K562 (cell line): Measurements from ENCODE around the gene SGPL1. TPM values are rescaled to one million over a fixed set of nuclear protein-coding genes. Genes with fewer than 3 reads are reported as not detected.

Source experiments
- ATAC-seq: fragments of 200-7000 bp; cut with Tn5 transposase; 3 replicates; pipeline ENCODE4 v1.9.1; 2020; ENCODE audit warnings: moderate library complexity
- BruUV-seq: library from RNA; stranded (reverse); fragments of 400-500 nt; replicated peaks from 2 replicates; lab custom pipeline; 2021; lab: Mats Ljungman, UMichigan
- CTCF ChIA-PET: fragments of 300-600 bp; formaldehyde crosslinking; extraction: SDS; loops from one replicate; lab custom pipeline; 2021; ENCODE audit warnings: low intra/inter-chr PET ratio; lab: Yijun Ruan, JAX
- POLR2A ChIA-PET: fragments of 300-600, 350-650 bp; sonication (Branson Sonifier 250); formaldehyde crosslinking; extraction: SDS; loops from one replicate; lab custom pipeline; 2021; ENCODE audit warnings: antibody characterized with exemption, inconsistent platforms; lab: Yijun Ruan, JAX
- DNase-seq, 4 experiments: peaks; one replicate each; pipeline versions ENCODE4 v3.0.0 to v3.0.0-alpha.2; 2011 to 2018; ENCODE audit warnings: low spot score in 3 of 4, mixed read lengths in 3 of 4; ENCODE audit errors: extremely low read depth in 1 of 4
- FAIRE-seq: peaks from 2 replicates; lab custom pipeline; 2011; peaks lifted over from hg19 to GRCh38; lab: Jason Lieb, UNC
- H2AFZ ChIP-seq: 2 replicates; pipeline ENCODE4 v1.6.0; 2011; ENCODE audit warnings: low read depth, low read length, control low read depth, inconsistent platforms
- H3K27ac ChIP-seq: fragments of 200-600 bp; 3 replicates; pipeline ENCODE4 v1.8.0; 2011; ENCODE audit warnings: low read depth, mild to moderate bottlenecking, control low read depth, inconsistent platforms, low read length, moderate library complexity, mixed read lengths; ENCODE audit errors: extremely low read depth
- H3K27me3 ChIP-seq, 2 experiments: fragments of 300-600 bp in 1 of 2; 2 replicates in 1 of 2; 3 replicates in 1 of 2; pipeline versions ENCODE4 v1.6.0 to v1.8.0; 2011; ENCODE audit warnings: inconsistent platforms in 2 of 2, low read length in 2 of 2, mild to moderate bottlenecking in 1 of 2, mixed read lengths in 1 of 2, moderate library complexity in 1 of 2; ENCODE audit not compliant: control insufficient read depth in 2 of 2, insufficient read depth in 2 of 2
- H3K36me3 ChIP-seq: fragments of 300-600 bp; 3 replicates; pipeline ENCODE4 v1.8.0; 2011; ENCODE audit warnings: mild to moderate bottlenecking, low read length, inconsistent platforms; ENCODE audit not compliant: control insufficient read depth, insufficient read depth
- H3K4me1 ChIP-seq, 2 experiments: fragments of 200-600 bp in 1 of 2; replicated peaks in 1 of 2; 2 replicates in 1 of 2; 3 replicates in 1 of 2; pipeline versions ENCODE4 v1.5.1 to v1.8.0; 2011; ENCODE audit warnings: inconsistent platforms in 2 of 2, low read length in 2 of 2, mild to moderate bottlenecking in 1 of 2, mixed read lengths in 1 of 2, moderate library complexity in 1 of 2; ENCODE audit not compliant: control insufficient read depth in 2 of 2, insufficient read depth in 2 of 2
- H3K4me2 ChIP-seq: 2 replicates; pipeline ENCODE4 v1.6.1; 2011; ENCODE audit warnings: low read length, control low read depth, inconsistent platforms, mixed read lengths; ENCODE audit not compliant: insufficient read depth
- H3K4me3 ChIP-seq: fragments of 200-600 bp; sonication (generic), shearing (Covaris generic); 2 replicates; pipeline ENCODE4 v1.5.1; 2016; ENCODE audit warnings: control low read depth, inconsistent platforms
- H3K79me2 ChIP-seq: fragments of 200-600 bp; 3 replicates; pipeline ENCODE4 v1.8.0; 2011; ENCODE audit warnings: low read length, inconsistent platforms; ENCODE audit not compliant: control insufficient read depth, insufficient read depth
- H3K9ac ChIP-seq, 2 experiments: 2 replicates each; pipeline versions ENCODE4 v1.6.0 to v1.6.1; 2011; ENCODE audit warnings: low read depth in 2 of 2, low read length in 2 of 2, control low read depth in 1 of 2, inconsistent platforms in 1 of 2, mild to moderate bottlenecking in 1 of 2, mixed read lengths in 1 of 2; ENCODE audit not compliant: insufficient read depth in 1 of 2
- H3K9me1 ChIP-seq: one replicate; pipeline ENCODE4 v1.6.0; 2011; ENCODE audit warnings: inconsistent platforms, mild to moderate bottlenecking, low read length, moderate library complexity; ENCODE audit not compliant: control insufficient read depth, insufficient read depth
- H3K9me3 ChIP-seq: replicated peaks from 2 replicates; pipeline ENCODE4 v1.5.1; 2011; ENCODE audit warnings: low read depth, low read length, inconsistent platforms; ENCODE audit not compliant: control insufficient read depth, insufficient read depth
- H4K20me1 ChIP-seq: replicated peaks from 2 replicates; pipeline ENCODE4 v1.6.1; 2011; ENCODE audit warnings: low read length, inconsistent platforms, mixed read lengths; ENCODE audit not compliant: control insufficient read depth, insufficient read depth
- ARID4B ChIP-seq: sonication (generic); formaldehyde crosslinking; IDR thresholded peaks from 2 replicates; pipeline ENCODE4 v1.8.0; 2022; ENCODE audit warnings: mild to moderate bottlenecking, missing genetic modification reagents
- ARNT ChIP-seq, 2 experiments: fragments of 450-650 bp; IDR thresholded peaks; 2 replicates each; pipeline ENCODE4 v1.6.1; 2016; ENCODE audit warnings: mild to moderate bottlenecking in 1 of 2
- CBFA2T2 ChIP-seq: fragments of 450-650 bp; conservative IDR thresholded peaks from 2 replicates; pipeline ENCODE4 v1.6.1; 2017; ENCODE audit warnings: mild to moderate bottlenecking
- CBFB ChIP-seq: sonication (generic); formaldehyde crosslinking; IDR thresholded peaks from 2 replicates; pipeline ENCODE4 v1.4.0; 2020; ENCODE audit warnings: mild to moderate bottlenecking, missing genetic modification reagents
- FOSL1 ChIP-seq: fragments of 200-800 bp; sonication (Bioruptor generic); conservative IDR thresholded peaks from 2 replicates; pipeline ENCODE4 v1.6.1; 2016; ENCODE audit warnings: missing genetic modification characterization, missing compliant biosample characterization
- KAT7 ChIP-seq: sonication (generic); formaldehyde crosslinking; IDR thresholded peaks from 2 replicates; pipeline ENCODE4 v1.8.0; 2022; ENCODE audit warnings: missing genetic modification reagents, mild to moderate bottlenecking, borderline replicate concordance
- PML ChIP-seq: IDR thresholded peaks from 2 replicates; pipeline ENCODE4 v1.6.1; 2012; ENCODE audit warnings: low read length, inconsistent platforms
- WGBS: fragments of 100-300 bp; shearing (Covaris generic); methylation state at CpG from one replicate; pipeline ENCODE4 v1.1.6; 2016; ENCODE audit warnings: low coverage, mixed read lengths; ENCODE audit not compliant: insufficient coverage; ENCODE audit errors: missing lambda C conversion rate; 5-methylcytosine and 5-hydroxymethylcytosine counted together
- in situ Hi-C: fragments of 300-500 bp; cut with MboI; formaldehyde crosslinking; loops from 4 replicates; pipeline ENCODE4 v1.15.0; 2018; ENCODE audit warnings: inconsistent platforms, mixed read lengths
- intact Hi-C: fragments of 100-400 bp; cut with micrococcal nuclease; formaldehyde crosslinking; loops from 2 replicates; pipeline ENCODE4 v1.14.2; 2022
- polyA plus RNA-seq, 8 experiments: library from polyadenylated mRNA; depleted of rRNA in 4 of 8; stranded (reverse) in 5 of 8; unstranded in 3 of 8; fragments of >200 nt; fragmentation: Nextera tagmentation in 2 of 8; fragmentation: Illumina TruSeq in 1 of 8; extraction: Ambion mirVana in 2 of 8; extraction: Trizol in 1 of 8; gene quantifications; 2 replicates each; pipeline versions ENCODE4 v1.2.1 to v1.2.3, GENCODE V29; 2011 to 2014; ENCODE audit warnings: inconsistent platforms in 1 of 8, missing spikeins in 1 of 8
- total RNA-seq, 7 experiments: library from RNA; depleted of rRNA in 6 of 7; stranded (reverse); fragments of >200 nt in 6 of 7; fragmentation: Illumina TruSeq in 2 of 7; extraction: Trizol in 2 of 7; gene quantifications; 2 replicates each; pipeline versions ENCODE4 v1.2.1 to v1.2.3, GENCODE V29; 2011 to 2021; ENCODE audit warnings: low replicate concordance in 1 of 7
- TF ChIP-seq, protein P1 (sequence below): fragments of 250-450 bp; sonication (Bioruptor Pico); IDR thresholded peaks from 2 replicates; pipeline ENCODE4 v1.5.0; 2020; ENCODE audit warnings: mild to moderate bottlenecking
- TF ChIP-seq, protein P2 (sequence below): fragments of 450-650 bp; formaldehyde crosslinking; IDR thresholded peaks from 2 replicates; pipeline ENCODE4 v1.4.0; 2022; ENCODE audit warnings: missing genetic modification characterization

SGPL1 gene
- total and polyA plus RNA-seq, 9 of the 15 experiments (the other 6 are each of a cell fraction or from before 2014, with no cell fraction given) = 6.0 to 18.0 (median 8.7) TPM

DNA sequence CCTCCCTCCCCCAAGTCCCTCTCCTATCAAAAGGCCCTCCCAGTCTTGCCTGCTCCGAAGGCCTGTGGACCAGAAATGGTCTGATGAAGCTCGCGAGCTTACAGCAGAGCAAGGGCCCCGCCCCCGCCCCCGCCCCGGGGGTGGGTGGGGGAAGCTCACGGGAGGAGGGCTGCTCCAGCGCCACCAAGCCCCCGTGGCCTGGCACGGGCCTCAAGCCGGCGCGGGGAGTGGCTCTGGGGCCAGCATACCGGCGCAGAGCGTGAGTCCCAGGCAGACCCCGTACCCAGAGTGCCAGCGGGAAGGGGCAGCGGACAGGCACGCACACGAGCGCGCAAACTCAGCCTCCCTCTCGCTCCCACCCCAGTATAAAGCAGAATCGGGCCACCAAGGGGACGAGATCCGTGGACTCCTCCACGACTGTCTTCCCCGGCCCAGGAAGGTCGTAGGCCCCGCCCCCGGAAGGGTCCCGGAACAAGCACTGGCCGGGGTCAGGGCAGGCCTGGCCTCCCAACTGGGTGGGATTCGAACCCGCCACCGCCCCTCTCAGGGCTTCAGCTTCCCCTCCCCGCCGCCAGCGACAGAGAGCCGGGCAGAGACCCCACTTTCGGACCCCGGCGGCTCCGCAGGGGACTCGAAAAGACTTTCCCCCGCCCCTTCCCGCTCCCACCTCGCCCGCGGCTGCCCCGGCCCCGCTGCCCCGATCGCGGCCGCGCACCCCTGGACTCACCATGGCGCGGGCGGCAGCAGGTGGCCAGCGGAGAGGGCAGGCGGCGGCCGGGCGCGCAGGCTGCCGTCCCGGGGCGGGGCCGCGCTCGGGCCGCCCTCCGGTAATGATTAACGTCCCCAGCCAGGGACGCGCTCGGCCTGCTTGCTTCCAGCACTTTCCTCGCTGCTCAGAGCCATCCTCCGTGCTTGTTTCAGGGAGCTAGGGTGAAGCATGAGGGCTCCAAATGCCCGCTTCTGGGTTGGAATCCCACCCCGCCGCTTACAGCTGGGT, 72.4 kb downstream of the SGPL1 start, which contains the start of gene PCBD1:
TSS of gene PCBD1 (minus strand) at position 762 of the 997 bp plus-strand sequence. CDS start at position 730, 32 bp downstream.
- Histone ChIP-seq H2AFZ (peak within 1 kb of the TSS; percentile 91), H3K9ac (peak within 1 kb of the TSS; percentile 69 to 96), H3K4me3 (peak within 1 kb of the TSS; percentile 62), H3K4me2 (peak within 1 kb of the TSS; percentile 93), H3K79me2 (no peaks in the 10 kb centered on the region), H3K36me3 (peaks cover 19% of the 10 kb centered on the region; the same call in 1 of the 3 replicates), H4K20me1 (no peaks in the 10 kb centered on the region), H3K27ac (peak within 1 kb of the TSS; percentile 58), H3K27me3 (no peaks in the 10 kb centered on the region), H3K4me1 (peaks cover 11 to 21% of the 10 kb centered on the region in 2 experiments), H3K9me3 (no peaks in the 10 kb centered on the region), H3K9me1 (no peaks in the 10 kb centered on the region)
- peak; percentile 95 for ATAC-seq
- BruUV-seq = no TSS peak
- intact Hi-C loops (no loop called here), in situ Hi-C loops (loop anchor here (10.0 kb wide), 2 partner anchors 73 to 423 kb away; partner anchors contain the start of gene SGPL1)
- ChIA-PET CTCF (no interaction called here), POLR2A (interaction anchor here (0.6 to 2.5 kb wide), 6 partner anchors 10 to 629 kb away, joined by 3 to 12 read pairs (median 3); no protein-coding TSS in a partner anchor)
- DNase-seq = peak; percentile 83 to 94 (median 90)
- peak; percentile 65 for FAIRE-seq
- under 1% methylated on average over 74 of the region's 85 CpGs for WGBS
- TF ChIP-seq, protein P1, sequence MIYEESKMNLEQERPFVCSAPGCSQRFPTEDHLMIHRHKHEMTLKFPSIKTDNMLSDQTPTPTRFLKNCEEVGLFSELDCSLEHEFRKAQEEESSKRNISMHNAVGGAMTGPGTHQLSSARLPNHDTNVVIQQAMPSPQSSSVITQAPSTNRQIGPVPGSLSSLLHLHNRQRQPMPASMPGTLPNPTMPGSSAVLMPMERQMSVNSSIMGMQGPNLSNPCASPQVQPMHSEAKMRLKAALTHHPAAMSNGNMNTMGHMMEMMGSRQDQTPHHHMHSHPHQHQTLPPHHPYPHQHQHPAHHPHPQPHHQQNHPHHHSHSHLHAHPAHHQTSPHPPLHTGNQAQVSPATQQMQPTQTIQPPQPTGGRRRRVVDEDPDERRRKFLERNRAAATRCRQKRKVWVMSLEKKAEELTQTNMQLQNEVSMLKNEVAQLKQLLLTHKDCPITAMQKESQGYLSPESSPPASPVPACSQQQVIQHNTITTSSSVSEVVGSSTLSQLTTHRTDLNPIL (CRISPR knock-in tag) = no peak
- TF ChIP-seq, protein P2, sequence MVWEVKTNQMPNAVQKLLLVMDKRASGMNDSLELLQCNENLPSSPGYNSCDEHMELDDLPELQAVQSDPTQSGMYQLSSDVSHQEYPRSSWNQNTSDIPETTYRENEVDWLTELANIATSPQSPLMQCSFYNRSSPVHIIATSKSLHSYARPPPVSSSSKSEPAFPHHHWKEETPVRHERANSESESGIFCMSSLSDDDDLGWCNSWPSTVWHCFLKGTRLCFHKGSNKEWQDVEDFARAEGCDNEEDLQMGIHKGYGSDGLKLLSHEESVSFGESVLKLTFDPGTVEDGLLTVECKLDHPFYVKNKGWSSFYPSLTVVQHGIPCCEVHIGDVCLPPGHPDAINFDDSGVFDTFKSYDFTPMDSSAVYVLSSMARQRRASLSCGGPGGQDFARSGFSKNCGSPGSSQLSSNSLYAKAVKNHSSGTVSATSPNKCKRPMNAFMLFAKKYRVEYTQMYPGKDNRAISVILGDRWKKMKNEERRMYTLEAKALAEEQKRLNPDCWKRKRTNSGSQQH (CRISPR knock-in tag) = no peak
- TF ChIP-seq CBFA2T2 = no peak
- TF ChIP-seq ARID4B (CRISPR knock-in tag) = peak; percentile 50; the same call in 1 of the 2 replicates
- TF ChIP-seq FOSL1 (tag) = peak; percentile 36; the same call in 1 of the 2 replicates
- no peak for TF ChIP-seq ARNT (IDR thresholded peaks at IDR 0.05)
- 0 out of 2 replicates have a peak, but pooled peaks have one; percentile 51 for TF ChIP-seq CBFB (CRISPR knock-in tag)
- no peak; the same call in 1 of the 2 replicates for TF ChIP-seq PML
- TF ChIP-seq KAT7 (CRISPR knock-in tag) = no peak
